Natural killer cell treated with Interleukin-12 subunit alpha and Interleukin-12 subunit beta and Interleukin-15 and Interleukin-18, amount 100 ng/mL, for 72 hours (primary cell): ENCODE measurements around the gene CXXC4. TPM values are rescaled to one million over a fixed set of nuclear protein-coding genes. Genes with fewer than 3 reads are reported as not detected.
A peak's percentile ranks its signal among the peaks of the same experiment; 100 is the strongest.

Source experiments
- ATAC-seq, 2 donors: fragments of 150-1000 bp; cut with Tn5 transposase in 1 of 2; sonication (Bioruptor Pico), chemical (Tn5 transposase) in 1 of 2; 2 replicates each; pipeline ENCODE4 v1.10.0; 2021
- DNase-seq: peaks from one replicate; pipeline ENCODE4 v3.0.0; 2022; ENCODE audit warnings: low spot score
- H3K27ac Mint-ChIP-seq, 2 donors: 1 replicate in 1 of 2; 2 replicates in 1 of 2; pipeline ENCODE4 v1.8.0; 2022; ENCODE audit warnings: mixed read lengths in 2 of 2, mild to moderate bottlenecking in 1 of 2, moderate library complexity in 1 of 2
- H3K27me3 Mint-ChIP-seq, 2 donors: 1 replicate in 1 of 2; 2 replicates in 1 of 2; pipeline ENCODE4 v1.8.0; 2022; ENCODE audit warnings: mixed read lengths in 2 of 2
- H3K36me3 Mint-ChIP-seq: one replicate; pipeline ENCODE4 v1.8.0; 2022; ENCODE audit warnings: mixed read lengths
- H3K4me1 Mint-ChIP-seq, 2 donors: 1 replicate in 1 of 2; 2 replicates in 1 of 2; pipeline ENCODE4 v1.8.0; 2022; ENCODE audit warnings: low read depth in 2 of 2, mixed read lengths in 2 of 2, mild to moderate bottlenecking in 1 of 2
- H3K4me3 Mint-ChIP-seq: one replicate; pipeline ENCODE4 v1.8.0; 2022; ENCODE audit warnings: mixed read lengths
- H3K9me3 Mint-ChIP-seq: 2 replicates; pipeline ENCODE4 v1.8.0; 2022; ENCODE audit warnings: mixed read lengths
- total RNA-seq, 2 donors: library from RNA; stranded (reverse); gene quantifications; one replicate each; pipeline ENCODE4 v1.2.3, GENCODE V29; 2022

CXXC4 gene
- total RNA-seq, 2 donors from 2014 or later = not detected

GRCh38 chr4:104494185-104494584 lies 509 bp downstream of the CXXC4 start:
- H3K4me3 Mint-ChIP-seq = peak overlapping the region; percentile 86
- no peaks in the 10 kb centered on the region for H3K9me3 Mint-ChIP-seq
- no peak for DNase-seq
- peaks cover 19 to 37% of the 10 kb centered on the region in 2 donors for H3K27me3 Mint-ChIP-seq
- no peak for ATAC-seq
- no peaks in the 10 kb centered on the region for H3K36me3 Mint-ChIP-seq
- peak overlapping the region; percentile 3 to 59 for H3K27ac Mint-ChIP-seq
- peaks cover 32 to 41% of the 10 kb centered on the region in 2 donors for H3K4me1 Mint-ChIP-seq

- ATAC-seq = no peak
- no peak for DNase-seq
- H3K4me1 Mint-ChIP-seq = peaks cover 32 to 41% of the 10 kb centered on the region in 2 donors
- H3K27me3 Mint-ChIP-seq = peaks cover 17 to 38% of the 10 kb centered on the region in 2 donors
- H3K4me3 Mint-ChIP-seq = peak overlapping the region; percentile 86
- no peaks in the 10 kb centered on the region for H3K36me3 Mint-ChIP-seq
- no peak overlapping the region for H3K27ac Mint-ChIP-seq
- H3K9me3 Mint-ChIP-seq = no peaks in the 10 kb centered on the region
Observed at GRCh38 chr4:104493081-104493831, 1.4 kb downstream of the CXXC4 start.

GRCh38 chr4:104492183-104492771 lies 2.4 kb downstream of the CXXC4 start:
- ATAC-seq (no peak), DNase-seq (no peak)
- Mint-ChIP-seq H3K27ac (no peak overlapping the region), H3K9me3 (no peaks in the 10 kb centered on the region), H3K4me1 (peaks cover 32 to 41% of the 10 kb centered on the region in 2 donors), H3K36me3 (no peaks in the 10 kb centered on the region), H3K4me3 (peak overlapping the region; percentile 81), H3K27me3 (peaks cover 20 to 45% of the 10 kb centered on the region in 2 donors)

GRCh38 chr4:104491481-104492182 lies 3.1 kb downstream of the CXXC4 start:
- Mint-ChIP-seq H3K36me3 (no peaks in the 10 kb centered on the region), H3K27me3 (peaks cover 22 to 45% of the 10 kb centered on the region in 2 donors), H3K27ac (no peak overlapping the region), H3K9me3 (no peaks in the 10 kb centered on the region), H3K4me3 (peak overlapping the region; percentile 81), H3K4me1 (peaks cover 32 to 41% of the 10 kb centered on the region in 2 donors)
- peak; percentile 69 to 82 for ATAC-seq
- DNase-seq = peak; percentile 65

- H3K27me3 Mint-ChIP-seq = peaks cover 22 to 44% of the 10 kb centered on the region in 2 donors
- DNase-seq (no peak), ATAC-seq (peak; percentile 64 to 76)
- peak overlapping the region; percentile 81 for H3K4me3 Mint-ChIP-seq
- H3K9me3 Mint-ChIP-seq = no peaks in the 10 kb centered on the region
- H3K27ac Mint-ChIP-seq = peak overlapping the region; percentile 39 to 59
- no peaks in the 10 kb centered on the region for H3K36me3 Mint-ChIP-seq
- peaks cover 32 to 41% of the 10 kb centered on the region in 2 donors for H3K4me1 Mint-ChIP-seq
Observed at GRCh38 chr4:104490770-104491480, 3.8 kb downstream of the CXXC4 start.

GRCh38 chr4:104490096-104490769 lies 4.5 kb downstream of the CXXC4 start:
- H3K4me1 Mint-ChIP-seq = peaks cover 28 to 35% of the 10 kb centered on the region in 2 donors
- DNase-seq (no peak), ATAC-seq (no peak)
- peak overlapping the region; percentile 39 to 59 for H3K27ac Mint-ChIP-seq
- peaks cover 19 to 37% of the 10 kb centered on the region in 2 donors for H3K27me3 Mint-ChIP-seq
- peak overlapping the region; percentile 81 for H3K4me3 Mint-ChIP-seq
- no peaks in the 10 kb centered on the region for H3K9me3 Mint-ChIP-seq
- H3K36me3 Mint-ChIP-seq = no peaks in the 10 kb centered on the region

GRCh38 chr4:104489731-104490095 lies 5.0 kb downstream of the CXXC4 start:
- Mint-ChIP-seq H3K9me3 (no peaks in the 10 kb centered on the region), H3K36me3 (no peaks in the 10 kb centered on the region), H3K27ac (peak overlapping the region in 1 of 2 donors; percentile 39), H3K4me3 (no peak overlapping the region), H3K27me3 (peaks cover 16 to 33% of the 10 kb centered on the region in 2 donors), H3K4me1 (peaks cover 25 to 31% of the 10 kb centered on the region in 2 donors)
- DNase-seq = no peak
- no peak for ATAC-seq

GRCh38 chr4:104488151-104488550 lies 6.5 kb downstream of the CXXC4 start:
- H3K9me3 Mint-ChIP-seq = no peaks in the 10 kb centered on the region
- peaks cover 17 to 22% of the 10 kb centered on the region in 2 donors for H3K4me1 Mint-ChIP-seq
- DNase-seq = no peak
- H3K36me3 Mint-ChIP-seq = no peaks in the 10 kb centered on the region
- ATAC-seq = no peak
- H3K27ac Mint-ChIP-seq = no peak overlapping the region
- peaks cover 16 to 33% of the 10 kb centered on the region in 2 donors for H3K27me3 Mint-ChIP-seq
- H3K4me3 Mint-ChIP-seq = no peak overlapping the region

- DNase-seq (no peak), ATAC-seq (no peak)
- H3K27me3 Mint-ChIP-seq = peaks cover 15 to 32% of the 10 kb centered on the region in 2 donors
- no peaks in the 10 kb centered on the region for H3K9me3 Mint-ChIP-seq
- no peak overlapping the region for H3K27ac Mint-ChIP-seq
- no peak overlapping the region for H3K4me3 Mint-ChIP-seq
- H3K36me3 Mint-ChIP-seq = no peaks in the 10 kb centered on the region
- H3K4me1 Mint-ChIP-seq = peaks cover 11 to 15% of the 10 kb centered on the region in 2 donors
Observed at GRCh38 chr4:104486716-104487504, 7.8 kb downstream of the CXXC4 start.

- Mint-ChIP-seq H3K9me3 (no peaks in the 10 kb centered on the region), H3K27me3 (peaks cover 0 to 5% of the 10 kb centered on the region in 2 donors), H3K4me1 (no peaks in the 10 kb centered on the region), H3K36me3 (no peaks in the 10 kb centered on the region), H3K27ac (no peak overlapping the region), H3K4me3 (no peak overlapping the region)
- DNase-seq (no peak), ATAC-seq (no peak)
Observed at GRCh38 chr4:104475652-104476051, 19.0 kb downstream of the CXXC4 start.

- no peak overlapping the region for H3K4me3 Mint-ChIP-seq
- H3K4me1 Mint-ChIP-seq = no peaks in the 10 kb centered on the region
- no peak for ATAC-seq
- H3K27me3 Mint-ChIP-seq = peaks cover 0 to 5% of the 10 kb centered on the region in 2 donors
- no peaks in the 10 kb centered on the region for H3K9me3 Mint-ChIP-seq
- H3K27ac Mint-ChIP-seq = no peak overlapping the region
- DNase-seq = no peak
- no peaks in the 10 kb centered on the region for H3K36me3 Mint-ChIP-seq
Observed at GRCh38 chr4:104472766-104473165, 21.9 kb downstream of the CXXC4 start.

GRCh38 chr4:104470770-104471169 lies 23.9 kb downstream of the CXXC4 start:
- DNase-seq (no peak), ATAC-seq (no peak)
- H3K36me3 Mint-ChIP-seq = no peaks in the 10 kb centered on the region
- no peak overlapping the region for H3K27ac Mint-ChIP-seq
- H3K27me3 Mint-ChIP-seq = peaks cover 0 to 5% of the 10 kb centered on the region in 2 donors
- no peak overlapping the region for H3K4me3 Mint-ChIP-seq
- no peaks in the 10 kb centered on the region for H3K4me1 Mint-ChIP-seq
- no peaks in the 10 kb centered on the region for H3K9me3 Mint-ChIP-seq
